Right lobe of liver (tissue), 4 donors: ENCODE measurements around the gene HSPE1.

Source experiments
- CTCF ChIP-seq, 4 donors: fragments of 200-600 bp in 3 of 4; fragments of 450-650 bp in 1 of 4; IDR thresholded peaks; one replicate each; pipeline versions ENCODE4 v1.5.1 to v1.8.0; 2016 to 2022; ENCODE audit warnings: antibody characterized with exemption in 4 of 4, mild to moderate bottlenecking in 2 of 4
- POLR2A ChIP-seq: fragments of 450-650 bp; IDR thresholded peaks from one replicate; pipeline ENCODE4 v1.6.1; 2017; ENCODE audit warnings: antibody characterized with exemption, mild to moderate bottlenecking
- donor health status: DM: no; HTN: no; CAD: no.
- donor health status: DM: no; HTN: no; CAD: no.
- donor health status: DM: no; HTN: yes; CAD: no.

- no peak for TF ChIP-seq CTCF (IDR thresholded peaks at IDR 0.05)
- no peak for TF ChIP-seq POLR2A
Measured at GRCh38 chr2:197502685-197503084, 2.5 kb downstream of the HSPE1 start.
